Left colon (tissue), 2 donors: ENCODE results near the gene ERGIC1. TPM values are rescaled to one million over a fixed set of nuclear protein-coding genes. Genes with fewer than 3 reads are reported as not detected.
A peak's percentile ranks its signal among the peaks of the same experiment; 100 is the strongest.

Source experiments
- ATAC-seq: fragments of 200-7000 bp; cut with Tn5 transposase; one replicate; pipeline ENCODE4 v1.9.1; 2020; ENCODE audit warnings: mild to moderate bottlenecking, moderate library complexity
- DNase-seq, 2 donors: peaks; one replicate each; pipeline ENCODE4 v3.0.0-alpha.2; 2020
- intact Hi-C, 2 donors: fragments of 100-400 bp; cut with DNase I in 1 of 2; cut with micrococcal nuclease in 1 of 2; formaldehyde crosslinking; loops; one replicate each; pipeline versions ENCODE4 v1.11.2 to v1.14.0; 2022; cut with DNase I, micrococcal nuclease
- total RNA-seq, 2 donors: library from RNA; stranded (reverse); fragmentation: NEBNext Ultra II Directional; extraction: Animal tissue kit (Norgen Biotek cat#: 25700); gene quantifications; one replicate each; pipeline ENCODE4 v1.2.1, GENCODE V29; 2021
- donor health status: DM: no; HTN: no; CAD: no.
- donor health status: DM: yes; HTN: yes; CAD: no.

ERGIC1 gene
- total RNA-seq, 2 donors from 2014 or later = 201 to 223 TPM

GRCh38 chr5:172941067-172941516 is 107.0 kb downstream of the ERGIC1 start:
- intact Hi-C loops = no loop called here

DNA sequence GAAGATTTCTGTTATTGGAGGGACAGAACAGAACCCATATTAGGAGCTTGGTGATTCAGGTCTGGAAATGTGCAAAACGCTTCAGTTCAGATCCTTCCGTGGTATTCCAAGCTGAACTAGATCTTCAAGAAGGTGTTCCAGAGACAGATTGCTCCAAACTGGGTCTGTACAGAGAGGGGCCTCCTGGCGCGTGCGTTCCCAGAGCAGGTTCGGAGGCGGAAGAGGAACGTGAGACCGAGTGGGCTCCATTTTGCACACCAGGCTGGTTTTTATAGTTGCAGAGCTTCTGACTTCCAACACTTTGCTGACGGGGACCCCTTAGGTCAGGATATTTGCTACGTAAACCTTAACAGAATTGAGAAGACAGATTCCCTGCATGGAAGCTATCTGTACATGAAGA is 108.5 kb downstream of the ERGIC1 start:
- DNase-seq = no peak
- ATAC-seq = no peak
- intact Hi-C loops = no loop called here

More at GRCh38 chr5:172941067-172941516, 107.0 kb downstream of the ERGIC1 start:
- DNase-seq (no peak), ATAC-seq (no peak)

- intact Hi-C loops = no loop called here
- no peak for ATAC-seq
- no peak for DNase-seq
Observed at GRCh38 chr5:172943283-172943841, 109.3 kb downstream of the ERGIC1 start.

- no peak for DNase-seq
- intact Hi-C loops = no loop called here
- no peak for ATAC-seq
Observed at GRCh38 chr5:172943906-172944305, 109.9 kb downstream of the ERGIC1 start.

DNA sequence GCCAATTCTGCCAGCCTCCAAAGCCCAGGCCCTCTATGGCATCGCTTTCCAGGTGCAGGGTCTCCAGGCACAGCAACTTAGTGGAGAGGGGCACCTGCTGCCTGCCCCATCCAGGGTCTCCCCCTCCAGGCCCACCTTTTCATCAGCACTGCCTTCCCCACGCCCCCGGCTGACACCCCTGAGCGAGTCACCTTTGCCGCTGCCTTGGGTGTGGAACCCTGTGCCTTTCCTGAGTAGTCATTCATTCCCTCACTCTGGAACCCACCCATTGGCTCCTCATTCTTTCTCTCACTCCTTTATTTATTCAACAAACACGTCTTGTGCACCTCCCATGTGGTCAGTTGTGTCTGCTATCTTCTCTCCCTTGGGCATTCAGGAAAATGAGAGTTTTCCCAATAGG is 110.7 kb downstream of the ERGIC1 start:
- intact Hi-C loops = no loop called here
- ATAC-seq (no peak), DNase-seq (no peak)

DNA sequence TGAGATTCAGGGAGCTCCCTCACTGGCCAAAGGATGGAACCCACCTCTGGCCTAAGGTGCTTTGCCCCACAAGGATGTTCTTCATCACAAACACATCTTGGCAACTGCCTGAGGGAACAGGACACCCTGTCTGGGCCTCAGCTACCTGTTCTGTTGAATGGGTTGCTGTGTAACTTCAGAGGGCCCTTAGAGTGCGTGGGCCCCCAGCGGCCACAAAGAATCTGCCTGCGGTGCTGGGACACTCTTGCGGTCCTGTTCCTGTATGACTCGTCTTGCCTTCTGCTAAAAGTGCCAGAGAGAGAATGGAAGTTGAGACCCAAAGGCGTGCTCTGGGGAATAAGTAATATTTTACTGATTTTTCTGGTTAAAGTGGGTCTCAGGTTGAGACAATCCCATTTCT is 111.1 kb downstream of the ERGIC1 start:
- DNase-seq (no peak), ATAC-seq (no peak)
- intact Hi-C loops = no loop called here

GRCh38 chr5:172946146-172946545 is 112.1 kb downstream of the ERGIC1 start:
- intact Hi-C loops = no loop called here
- no peak for ATAC-seq
- no peak for DNase-seq

DNA sequence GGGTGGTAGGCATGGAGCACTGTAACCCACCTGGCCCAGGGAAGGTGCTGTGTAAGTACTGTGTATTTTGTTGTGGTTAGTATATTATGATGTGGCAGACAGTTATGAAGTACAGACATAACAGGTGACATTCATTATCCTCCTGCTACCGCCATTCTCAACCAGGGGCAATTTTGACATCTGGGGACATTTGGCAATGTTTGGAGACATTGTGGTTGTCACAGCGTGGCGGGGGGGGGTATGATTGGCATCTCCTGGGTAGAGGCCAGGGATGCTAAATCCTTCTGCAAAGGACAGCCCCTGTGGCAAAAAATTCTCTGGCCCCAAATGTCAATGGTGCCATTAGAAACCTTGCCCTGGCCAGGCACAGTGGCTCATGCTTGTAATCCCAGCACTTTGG is 115.4 kb downstream of the ERGIC1 start:
- DNase-seq (no peak), ATAC-seq (no peak)
- intact Hi-C loops = no loop called here

DNA sequence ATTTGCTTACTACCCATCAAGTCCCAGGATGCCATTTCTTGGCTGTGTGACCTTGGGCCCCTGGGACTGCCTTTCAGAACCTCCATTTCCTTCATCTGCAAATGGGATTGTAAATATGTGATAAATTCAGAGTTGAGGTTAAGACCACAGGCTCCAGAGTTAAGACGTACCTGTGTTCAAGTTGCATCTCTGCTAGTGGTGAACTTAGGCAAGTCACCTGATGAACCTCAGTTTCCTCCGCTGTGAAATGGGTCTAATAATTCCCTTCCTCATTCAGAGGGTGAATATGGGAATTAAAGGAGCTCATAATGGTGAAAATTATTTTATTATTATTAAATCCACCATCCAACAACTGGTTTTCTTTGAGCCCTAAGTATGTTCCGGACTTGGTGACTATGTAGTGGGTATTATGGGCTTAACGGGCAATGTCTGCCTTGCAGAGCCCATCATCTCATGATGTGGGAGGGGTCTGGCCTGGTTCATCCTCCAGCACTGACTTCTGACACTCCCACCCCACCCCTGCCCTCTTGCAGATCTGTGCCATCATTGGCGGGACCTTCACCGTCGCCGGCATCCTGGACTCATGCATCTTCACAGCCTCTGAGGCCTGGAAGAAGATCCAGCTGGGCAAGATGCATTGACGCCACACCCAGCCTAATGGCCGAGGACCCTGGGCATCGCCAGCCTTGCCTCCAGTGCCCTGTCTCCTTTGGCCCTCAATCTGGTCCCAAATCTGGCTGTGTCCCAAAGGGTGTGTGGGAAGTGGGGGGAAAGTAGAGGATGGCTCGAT is 116.3 kb downstream of the ERGIC1 start:
- no peak for ATAC-seq
- no peak for DNase-seq

GRCh38 chr5:172951371-172952033 is 117.5 kb downstream of the ERGIC1 start:
- intact Hi-C loops = no loop called here
- ATAC-seq = no peak

More for the DNA sequence above, 116.3 kb downstream of the ERGIC1 start:
- intact Hi-C loops = no loop called here

GRCh38 chr5:172952034-172952511 is 118.0 kb downstream of the ERGIC1 start:
- ATAC-seq = no peak
- DNase-seq = no peak
- intact Hi-C loops = no loop called here

More at GRCh38 chr5:172951371-172952033, 117.5 kb downstream of the ERGIC1 start:
- no peak for DNase-seq

- ATAC-seq = no peak
- DNase-seq = no peak
- intact Hi-C loops = no loop called here
Observed at GRCh38 chr5:172953776-172954675, 120.0 kb downstream of the ERGIC1 start.

- intact Hi-C loops = no loop called here
- no peak for DNase-seq
- no peak for ATAC-seq
Observed at GRCh38 chr5:172954751-172955159, 120.7 kb downstream of the ERGIC1 start.

DNA sequence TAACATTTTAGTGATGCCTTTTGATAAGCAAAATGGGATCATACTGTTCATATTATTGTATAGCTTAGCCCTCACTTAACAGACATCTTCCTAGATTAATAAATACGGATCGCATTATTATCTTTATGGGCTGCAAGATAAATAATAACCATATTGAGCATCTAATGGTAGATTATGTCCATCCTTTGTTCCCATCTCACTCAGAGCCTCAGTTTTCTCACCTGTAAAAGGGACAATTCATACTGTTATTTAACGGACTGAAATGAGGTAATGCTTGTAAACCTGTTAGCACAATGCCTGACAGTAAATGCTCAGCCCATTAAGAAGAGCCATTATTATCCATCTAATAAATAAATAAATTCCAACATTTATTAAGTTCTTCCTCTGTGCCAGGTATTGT is 122.2 kb downstream of the ERGIC1 start:
- DNase-seq (no peak), ATAC-seq (no peak)
- intact Hi-C loops = no loop called here

GRCh38 chr5:172956936-172957335 is 122.9 kb downstream of the ERGIC1 start:
- intact Hi-C loops = no loop called here
- ATAC-seq = no peak
- DNase-seq = no peak

DNA sequence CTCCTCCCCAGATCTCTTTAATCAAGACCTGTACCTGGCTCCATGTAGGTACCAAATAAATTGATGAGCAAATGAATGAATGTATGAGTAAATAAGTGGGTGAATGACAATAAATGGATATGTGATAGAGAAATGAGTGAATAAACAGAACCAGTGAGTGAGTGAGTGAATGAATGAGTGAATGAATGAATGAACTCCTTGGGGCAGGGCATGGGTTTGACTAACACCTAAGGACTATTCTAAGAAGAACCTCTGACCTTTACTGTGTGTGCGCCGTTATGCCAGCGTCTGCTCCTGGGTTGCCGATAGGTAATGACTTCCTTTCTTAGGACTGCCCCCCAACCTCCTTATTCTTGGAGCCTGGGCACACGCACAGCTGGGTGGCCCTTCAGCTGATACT is 123.4 kb downstream of the ERGIC1 start:
- DNase-seq = no peak
- intact Hi-C loops = no loop called here
- no peak for ATAC-seq

GRCh38 chr5:172958331-172959046 is 124.4 kb downstream of the ERGIC1 start:
- DNase-seq (peak; percentile 65 to 80), ATAC-seq (peak; percentile 85)
- intact Hi-C loops = no loop called here
